Ectodermal cell (in vitro differentiated cells): ENCODE measurements around the gene CFAP107. TPM values are rescaled to one million over a fixed set of nuclear protein-coding genes. Genes with fewer than 3 reads are reported as not detected.

Source experiments
- H3K27ac ChIP-seq: 2 replicates; pipeline ENCODE4 v1.7.0; 2013; ENCODE audit warnings: mild to moderate bottlenecking, low read depth, low read length; ENCODE audit not compliant: insufficient read depth, poor library complexity, severe bottlenecking
- H3K27me3 ChIP-seq: 2 replicates; pipeline ENCODE4 v1.7.0; 2013; ENCODE audit warnings: mild to moderate bottlenecking, low read length; ENCODE audit not compliant: insufficient read depth, control insufficient read depth, poor library complexity, severe bottlenecking
- H3K36me3 ChIP-seq: one replicate; pipeline ENCODE4 v1.7.0; 2013; ENCODE audit warnings: low read length; ENCODE audit not compliant: control insufficient read depth, insufficient read depth
- H3K4me1 ChIP-seq: one replicate; pipeline ENCODE4 v1.7.0; 2013; ENCODE audit warnings: low read length; ENCODE audit not compliant: control insufficient read depth, insufficient read depth
- H3K4me3 ChIP-seq: 2 replicates; pipeline ENCODE4 v1.7.0; 2013; ENCODE audit warnings: low read depth, low read length, control low read depth; ENCODE audit not compliant: insufficient read depth
- H3K9me3 ChIP-seq: 2 replicates; pipeline ENCODE4 v1.7.0; 2013; ENCODE audit warnings: mild to moderate bottlenecking, low read length, moderate library complexity; ENCODE audit not compliant: control insufficient read depth
- WGBS, 2 experiments: methylation state at CpG; one replicate each; pipeline ENCODE4 v1.1.7; 2013; ENCODE audit warnings: missing lambda C conversion rate in 2 of 2; 5-methylcytosine and 5-hydroxymethylcytosine counted together
- polyA plus RNA-seq, 4 experiments: library from polyadenylated mRNA; stranded (reverse); fragments of 50-300 nt; gene quantifications; one replicate each; pipeline ENCODE4 v1.2.3, GENCODE V29; 2013

CFAP107 gene, protein sequence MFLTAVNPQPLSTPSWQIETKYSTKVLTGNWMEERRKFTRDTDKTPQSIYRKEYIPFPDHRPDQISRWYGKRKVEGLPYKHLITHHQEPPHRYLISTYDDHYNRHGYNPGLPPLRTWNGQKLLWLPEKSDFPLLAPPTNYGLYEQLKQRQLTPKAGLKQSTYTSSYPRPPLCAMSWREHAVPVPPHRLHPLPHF
- polyA plus RNA-seq (2013, experiment 1 of 4): not detected
- polyA plus RNA-seq (2013, experiment 2 of 4): not detected
- polyA plus RNA-seq (2013, experiment 3 of 4): not detected
- not detected for polyA plus RNA-seq (2013, experiment 4 of 4)

DNA sequence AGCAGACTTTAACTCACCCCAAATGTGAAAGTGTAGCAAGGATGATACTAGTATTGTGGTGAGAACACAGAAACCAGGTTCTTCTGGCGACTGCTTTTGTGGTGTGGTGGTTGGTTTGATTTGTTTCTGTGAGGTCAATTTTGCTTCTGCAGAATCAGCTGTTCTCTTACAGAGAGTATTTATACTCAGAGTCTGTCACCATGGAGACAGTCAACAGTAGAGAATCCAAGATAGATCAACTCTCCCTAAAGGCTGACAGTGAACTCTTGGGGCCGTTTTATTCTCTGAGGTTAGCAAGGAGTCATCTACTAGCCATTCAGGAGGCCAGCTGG is at the start of gene CFAP107:
Gene CFAP107 (plus strand): TSS at position 209 of the 332 bp plus-strand sequence. CDS start 231 bp downstream, outside the sequence.
- 77% methylated on average over 2 of the region's 2 CpGs for WGBS, 2 experiments
- Histone ChIP-seq H3K27ac (no peak within 1 kb of the TSS), H3K9me3 (peaks cover 8% of the 10 kb centered on the region), H3K27me3 (no peaks in the 10 kb centered on the region), H3K36me3 (no peaks in the 10 kb centered on the region), H3K4me3 (no peak within 1 kb of the TSS), H3K4me1 (no peaks in the 10 kb centered on the region)

DNA sequence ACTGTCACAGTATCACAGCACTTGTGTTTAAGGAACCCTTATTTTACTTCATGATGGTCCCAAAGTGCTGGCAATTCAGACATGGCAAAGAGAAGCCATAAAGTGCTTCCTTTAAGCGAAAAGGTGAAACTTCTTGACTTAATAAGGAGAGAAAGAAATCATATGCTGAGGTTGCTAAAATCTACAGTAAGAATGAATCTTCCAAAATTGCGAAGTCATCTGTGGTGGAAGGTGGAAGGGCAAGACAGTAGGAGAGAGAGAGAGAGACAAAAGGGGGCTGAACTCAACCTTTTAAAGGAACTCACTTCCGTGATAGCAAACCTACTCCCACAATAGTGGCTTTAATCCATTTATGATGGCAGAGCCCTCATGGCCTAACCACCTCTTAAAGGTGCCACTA is 49.3 kb upstream of the CFAP107 start:
- WGBS, 2 experiments: 81 to 98% methylated on average over 2 to 3 of the region's 3 CpGs
- H3K4me1 ChIP-seq: no peaks in the 10 kb centered on the region

DNA sequence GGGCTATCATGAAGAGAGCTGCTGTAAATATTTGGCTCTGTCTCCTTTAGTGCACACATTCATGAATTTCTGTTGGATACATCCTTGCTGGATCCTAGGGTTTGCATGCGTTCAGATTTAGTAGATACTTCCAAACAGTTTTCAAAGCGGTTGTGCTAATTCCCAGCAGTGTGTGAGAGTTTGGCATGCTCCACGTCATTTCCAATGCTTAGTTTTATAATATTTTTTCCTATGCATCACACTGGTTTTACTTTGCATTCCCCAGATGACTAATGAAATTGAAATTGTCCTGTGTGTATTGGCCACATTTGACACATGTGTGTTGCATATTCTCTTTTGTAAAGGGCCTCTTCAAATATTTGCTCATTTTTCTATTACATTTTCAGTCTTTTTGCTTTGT is 48.6 kb upstream of the CFAP107 start:
- Histone ChIP-seq H3K9me3 (no peaks in the 10 kb centered on the region), H3K36me3 (no peaks in the 10 kb centered on the region), H3K4me3 (no peak overlapping the region), H3K27me3 (no peaks in the 10 kb centered on the region), H3K4me1 (no peaks in the 10 kb centered on the region), H3K27ac (no peak overlapping the region)
- WGBS, 2 experiments: 92 to 98% methylated on average over 3 of the region's 3 CpGs

More for the DNA sequence above, 49.3 kb upstream of the CFAP107 start:
- Histone ChIP-seq H3K4me3 (no peak overlapping the region), H3K27me3 (no peaks in the 10 kb centered on the region), H3K9me3 (no peaks in the 10 kb centered on the region), H3K27ac (no peak overlapping the region), H3K36me3 (no peaks in the 10 kb centered on the region)

DNA sequence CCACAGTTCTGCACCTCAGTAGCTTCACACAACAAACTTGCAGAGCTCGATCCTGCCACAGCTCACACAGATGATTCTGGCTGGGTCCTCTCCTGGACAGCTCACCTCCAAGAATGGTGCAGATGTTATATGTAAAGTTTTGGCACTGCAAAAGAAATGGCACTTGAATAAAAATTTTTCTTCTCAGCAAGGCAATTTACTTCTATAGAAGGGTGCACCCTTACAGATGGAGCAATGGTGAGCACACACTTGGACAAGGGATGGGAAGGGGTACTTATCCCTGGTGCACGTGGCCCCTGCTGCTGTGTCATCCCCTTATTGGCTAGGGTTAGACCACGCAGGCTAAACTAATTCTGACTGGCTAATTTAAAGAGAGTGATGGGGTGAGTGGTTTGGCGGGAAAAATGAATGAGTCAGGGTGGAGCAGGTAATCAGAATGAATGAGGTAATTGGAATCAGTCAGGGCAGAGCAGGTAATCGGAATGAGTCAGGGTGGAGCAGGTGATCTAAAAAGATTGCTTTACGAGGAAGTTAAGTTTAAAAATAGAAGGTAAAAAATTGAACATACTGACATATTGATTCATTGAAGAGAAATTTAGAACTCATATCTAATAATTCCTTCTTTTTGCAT is 42.1 kb upstream of the CFAP107 start:
- Histone ChIP-seq H3K36me3 (no peaks in the 10 kb centered on the region), H3K27me3 (no peaks in the 10 kb centered on the region), H3K4me1 (no peaks in the 10 kb centered on the region), H3K9me3 (no peaks in the 10 kb centered on the region), H3K27ac (no peak overlapping the region), H3K4me3 (no peak overlapping the region)
- whole genome bisulfite sequencing, 2 experiments: 91 to 95% methylated on average over 5 to 6 of the region's 6 CpGs

DNA sequence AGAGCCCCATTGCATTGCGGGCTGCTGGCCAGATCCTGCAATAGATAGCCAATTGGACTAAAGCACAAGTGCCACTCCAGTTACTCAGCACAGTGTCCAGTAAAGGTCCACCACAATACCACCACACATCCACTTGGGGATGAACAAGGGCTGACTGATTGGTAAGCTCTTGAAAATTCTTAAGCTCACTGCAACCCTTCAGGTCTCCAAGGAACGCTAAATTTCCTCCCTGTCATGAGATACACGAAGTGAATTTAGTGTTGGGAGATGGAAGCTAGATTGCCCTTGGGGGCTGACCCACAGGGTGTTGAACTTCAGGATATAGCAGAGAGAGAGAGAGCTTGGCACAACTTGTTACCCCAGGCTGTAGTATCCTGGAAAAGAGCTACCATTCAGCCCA is 39.9 kb upstream of the CFAP107 start:
- H3K4me3 ChIP-seq: no peak overlapping the region
- no peak overlapping the region for H3K27ac ChIP-seq
- 92 to 95% methylated on average over 3 of the region's 3 CpGs for WGBS, 2 experiments
- H3K36me3 ChIP-seq: no peaks in the 10 kb centered on the region
- no peaks in the 10 kb centered on the region for H3K4me1 ChIP-seq
- no peaks in the 10 kb centered on the region for H3K27me3 ChIP-seq
- no peaks in the 10 kb centered on the region for H3K9me3 ChIP-seq

DNA sequence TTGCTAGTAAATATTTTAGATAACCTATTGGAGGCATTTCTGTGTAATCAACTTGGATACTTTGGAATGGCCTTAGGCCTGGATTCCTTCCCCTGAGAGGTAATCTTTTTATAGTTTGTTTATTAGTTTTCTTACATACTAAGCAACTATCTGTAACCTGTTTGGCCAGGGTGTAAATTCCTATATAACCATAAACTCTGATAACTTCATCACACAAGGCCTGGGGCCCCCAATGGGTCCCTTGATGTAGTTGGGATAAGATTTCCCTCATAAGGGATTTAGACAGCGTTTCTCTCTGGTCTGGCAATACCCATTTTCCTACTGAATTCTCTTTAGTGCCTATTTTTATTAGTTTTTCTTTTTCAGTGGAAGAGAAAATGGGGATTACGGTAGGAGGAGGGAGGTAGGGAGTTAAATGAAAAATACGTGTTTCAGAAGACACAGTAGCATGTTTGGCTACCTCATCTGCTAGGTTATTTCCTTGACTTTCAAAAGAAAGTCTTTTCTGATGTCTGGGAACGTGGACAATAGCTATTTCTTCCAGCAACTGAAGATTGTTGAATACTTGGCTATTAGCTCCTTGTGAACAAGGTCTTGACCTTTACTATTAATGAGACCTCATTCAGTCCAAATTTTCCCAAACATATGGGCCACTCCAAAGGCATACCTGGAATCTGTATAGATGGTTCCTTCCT is 37.5 kb upstream of the CFAP107 start:
- Histone ChIP-seq H3K27ac (no peak overlapping the region), H3K4me3 (no peak overlapping the region), H3K36me3 (no peaks in the 10 kb centered on the region), H3K9me3 (no peaks in the 10 kb centered on the region), H3K27me3 (no peaks in the 10 kb centered on the region), H3K4me1 (no peaks in the 10 kb centered on the region)
- WGBS, 2 experiments: 93% methylated on average over 4 of the region's 4 CpGs

DNA sequence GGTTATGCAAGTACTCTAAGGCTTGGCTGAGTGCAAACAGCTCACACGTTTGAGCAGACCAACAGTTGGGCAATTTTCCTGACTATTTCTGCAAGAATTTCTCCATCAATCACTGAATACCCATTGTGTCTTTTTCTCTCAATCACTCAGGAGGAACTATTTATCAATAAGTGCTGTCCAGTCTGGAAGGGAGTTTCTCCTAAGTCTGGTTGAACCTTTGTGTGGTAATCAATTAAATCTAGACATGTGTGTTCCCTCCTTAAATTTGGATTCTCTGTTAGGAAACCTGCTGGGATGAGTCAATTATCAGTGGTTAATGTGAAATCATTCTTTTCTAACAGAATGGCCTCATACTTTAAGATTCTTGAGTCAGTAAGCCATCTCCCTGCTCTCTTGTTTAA is 36.9 kb upstream of the CFAP107 start:
- Histone ChIP-seq H3K27ac (no peak overlapping the region), H3K36me3 (no peaks in the 10 kb centered on the region), H3K9me3 (no peaks in the 10 kb centered on the region), H3K4me1 (no peaks in the 10 kb centered on the region), H3K4me3 (no peak overlapping the region), H3K27me3 (no peaks in the 10 kb centered on the region)
- 84 to 85% methylated on average over 1 of the region's 1 CpG for WGBS, 2 experiments

DNA sequence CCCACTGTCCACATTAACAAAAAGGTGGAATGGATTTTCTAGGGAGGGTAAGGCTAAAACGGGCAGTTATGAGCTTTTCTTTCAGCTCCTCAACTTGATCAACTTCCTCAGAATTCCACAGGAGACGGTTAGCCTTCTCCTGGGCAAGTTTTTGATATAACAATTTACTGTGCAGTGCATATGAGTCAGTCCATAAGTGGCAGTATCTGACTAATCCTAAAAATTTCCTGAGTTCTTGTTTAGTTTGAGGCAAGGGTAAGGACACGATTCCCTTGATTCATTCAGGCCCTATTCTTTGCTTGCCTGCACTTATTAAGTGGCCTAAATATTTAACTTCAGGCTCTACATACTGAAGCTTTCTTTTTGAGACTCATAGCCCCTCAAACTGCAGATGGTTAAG is 36.3 kb upstream of the CFAP107 start:
- no peak overlapping the region for H3K27ac ChIP-seq
- H3K36me3 ChIP-seq: no peaks in the 10 kb centered on the region
- no peaks in the 10 kb centered on the region for H3K4me1 ChIP-seq
- H3K27me3 ChIP-seq: no peaks in the 10 kb centered on the region
- H3K9me3 ChIP-seq: no peaks in the 10 kb centered on the region
- WGBS, 2 experiments: 82 to 85% methylated on average over 3 of the region's 3 CpGs
- no peak overlapping the region for H3K4me3 ChIP-seq

DNA sequence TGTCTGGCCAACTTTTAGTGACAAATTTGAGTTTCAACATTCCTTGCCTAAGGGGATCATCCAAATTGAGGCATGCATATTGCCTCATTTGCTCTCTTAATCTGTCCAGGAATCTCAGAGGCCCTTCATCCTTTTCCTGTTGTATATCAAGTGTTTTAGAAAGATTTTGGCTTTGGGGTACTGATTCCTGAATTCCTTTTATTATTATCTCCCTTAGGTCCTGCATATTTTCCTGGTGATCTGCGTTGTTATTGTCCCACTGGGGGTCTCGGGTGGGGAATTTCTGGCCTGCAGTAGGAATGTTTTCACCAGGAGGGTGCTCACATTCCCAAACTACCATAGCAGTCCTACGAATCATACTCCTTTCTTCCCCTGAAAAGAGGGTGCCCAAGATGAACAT is 34.5 kb upstream of the CFAP107 start:
- H3K27ac ChIP-seq: no peak overlapping the region
- no peaks in the 10 kb centered on the region for H3K27me3 ChIP-seq
- no peak overlapping the region for H3K4me3 ChIP-seq
- WGBS, 2 experiments: 86 to 88% methylated on average over 3 of the region's 3 CpGs
- H3K36me3 ChIP-seq: no peaks in the 10 kb centered on the region
- no peaks in the 10 kb centered on the region for H3K9me3 ChIP-seq
- H3K4me1 ChIP-seq: no peaks in the 10 kb centered on the region

DNA sequence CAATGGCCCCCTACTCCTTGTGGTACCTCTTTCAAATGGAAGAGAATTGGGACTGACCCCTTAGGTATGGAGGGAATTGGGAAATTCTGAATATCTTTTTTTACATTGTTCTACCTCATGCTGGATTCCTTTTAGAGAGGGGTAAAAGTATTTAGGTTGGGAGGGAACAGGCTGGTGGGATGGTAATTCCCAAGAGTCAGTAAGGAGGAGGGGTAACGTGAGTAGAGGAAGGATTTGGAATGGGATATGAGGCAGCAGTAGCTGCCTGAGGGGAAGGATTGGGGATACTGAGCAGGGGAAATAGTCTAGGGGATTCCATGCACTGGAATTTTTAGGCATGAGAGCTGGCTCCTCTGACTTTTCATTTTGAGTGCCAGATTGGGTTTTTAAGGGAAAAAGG is 33.9 kb upstream of the CFAP107 start:
- Histone ChIP-seq H3K27ac (no peak overlapping the region), H3K36me3 (no peaks in the 10 kb centered on the region), H3K9me3 (no peaks in the 10 kb centered on the region), H3K27me3 (no peaks in the 10 kb centered on the region), H3K4me1 (peaks cover under 1% of the 10 kb centered on the region), H3K4me3 (no peak overlapping the region)
- WGBS, 2 experiments: 67 to 71% methylated on average over 1 of the region's 1 CpG
